HG03108 (cell line): Measurements from ENCODE around the gene TMEM92.

Experiments
- ATAC-seq: cut with Tn5 transposase; IDR thresholded peaks from one replicate; pipeline ENCODE4 v1.9.1; 2021; ENCODE audit warnings: moderate library complexity; ENCODE audit not compliant: unreplicated experiment

TMEM92 gene

GRCh38 chr17:50322271-50322670, 48.0 kb downstream of the TMEM92 start:
- no peak for ATAC-seq

GRCh38 chr17:50323060-50323459, 48.8 kb downstream of the TMEM92 start:
- ATAC-seq = no peak

GRCh38 chr17:50325906-50326305, 51.6 kb downstream of the TMEM92 start:
- no peak for ATAC-seq

- no peak for ATAC-seq
These were observed 52.6 kb downstream of the TMEM92 start for GRCh38 chr17:50326831-50327364.

- ATAC-seq = no peak
These were observed 54.4 kb downstream of the TMEM92 start for GRCh38 chr17:50328363-50329325.

- ATAC-seq = no peak
These were observed 55.5 kb downstream of the TMEM92 start for GRCh38 chr17:50329716-50330115.

- no peak for ATAC-seq
These were observed 56.0 kb downstream of the TMEM92 start for GRCh38 chr17:50330151-50330775.
